ENCODE measurements around the gene CROCC2. TPM values are rescaled to one million over a fixed set of nuclear protein-coding genes. Genes with fewer than 3 reads are reported as not detected.

Gene CROCC2
- total RNA-seq, 1 donor from 2014 or later: not detected

DNA sequence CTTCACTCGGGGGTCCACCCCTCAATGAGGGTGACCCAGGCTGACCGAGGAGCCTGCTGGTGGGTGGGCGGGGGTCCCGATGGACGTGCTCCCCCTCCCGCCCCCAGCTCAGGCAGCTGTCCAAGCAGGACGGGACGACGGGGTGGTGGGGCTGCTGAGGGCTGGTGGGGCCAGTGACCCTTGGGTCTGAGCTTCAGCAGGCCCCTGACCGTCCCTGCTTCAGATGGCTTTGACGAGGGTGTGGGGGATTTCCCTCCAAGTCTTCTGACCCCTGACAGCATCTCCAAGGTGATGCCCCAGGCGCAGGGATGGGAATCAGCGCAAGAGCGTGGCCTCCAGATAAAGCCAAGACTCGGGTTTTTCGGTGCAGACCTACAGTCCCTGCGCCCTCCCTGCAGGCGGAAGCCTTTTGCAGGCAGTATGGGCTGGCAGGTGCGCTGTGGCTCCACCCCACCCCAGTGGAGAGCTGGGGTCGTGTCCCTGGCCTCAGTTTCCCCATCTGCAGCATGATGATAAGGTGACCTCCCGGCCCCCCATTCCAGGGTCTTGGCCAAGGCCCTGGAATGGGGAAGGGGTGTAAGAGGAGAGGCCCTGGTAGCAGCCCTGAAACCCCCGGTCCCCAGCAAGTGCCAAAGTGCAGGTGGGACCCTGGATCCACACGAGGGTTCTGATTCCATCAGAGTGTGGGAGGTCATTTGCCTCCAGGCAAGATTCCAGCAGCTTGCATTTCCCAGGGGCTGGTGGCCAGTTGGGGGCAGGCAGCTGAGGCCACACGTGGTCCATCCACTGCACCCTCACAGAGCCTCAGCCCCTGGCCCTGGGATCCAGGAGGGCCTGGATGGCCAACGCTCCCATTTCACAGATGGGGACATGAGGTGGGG, 8.7 kb downstream of the CROCC2 start:
- no peaks in the 10 kb centered on the region for H3K36me3 ChIP-seq (ENCODE audit: control insufficient read depth, insufficient read depth, low read length)
- TF ChIP-seq, protein P1, sequence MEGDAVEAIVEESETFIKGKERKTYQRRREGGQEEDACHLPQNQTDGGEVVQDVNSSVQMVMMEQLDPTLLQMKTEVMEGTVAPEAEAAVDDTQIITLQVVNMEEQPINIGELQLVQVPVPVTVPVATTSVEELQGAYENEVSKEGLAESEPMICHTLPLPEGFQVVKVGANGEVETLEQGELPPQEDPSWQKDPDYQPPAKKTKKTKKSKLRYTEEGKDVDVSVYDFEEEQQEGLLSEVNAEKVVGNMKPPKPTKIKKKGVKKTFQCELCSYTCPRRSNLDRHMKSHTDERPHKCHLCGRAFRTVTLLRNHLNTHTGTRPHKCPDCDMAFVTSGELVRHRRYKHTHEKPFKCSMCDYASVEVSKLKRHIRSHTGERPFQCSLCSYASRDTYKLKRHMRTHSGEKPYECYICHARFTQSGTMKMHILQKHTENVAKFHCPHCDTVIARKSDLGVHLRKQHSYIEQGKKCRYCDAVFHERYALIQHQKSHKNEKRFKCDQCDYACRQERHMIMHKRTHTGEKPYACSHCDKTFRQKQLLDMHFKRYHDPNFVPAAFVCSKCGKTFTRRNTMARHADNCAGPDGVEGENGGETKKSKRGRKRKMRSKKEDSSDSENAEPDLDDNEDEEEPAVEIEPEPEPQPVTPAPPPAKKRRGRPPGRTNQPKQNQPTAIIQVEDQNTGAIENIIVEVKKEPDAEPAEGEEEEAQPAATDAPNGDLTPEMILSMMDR (IDR thresholded peaks at IDR 0.05; ENCODE audit: insufficient read depth, low read length, severe bottlenecking): no peak
- no peak for DNase-seq (ENCODE audit: low read depth)
- no peak for FAIRE-seq
- H3K4me3 ChIP-seq (ENCODE audit: low read depth, low read length): no peak overlapping the region
- H3K27me3 ChIP-seq (ENCODE audit: control insufficient read depth, insufficient read depth, low read length): peaks cover 17% of the 10 kb centered on the region

- Histone ChIP-seq H3K4me3 (ENCODE audit: low read depth, low read length) (no peak overlapping the region), H3K27me3 (ENCODE audit: control insufficient read depth, insufficient read depth, low read length) (peaks cover 14% of the 10 kb centered on the region), H3K36me3 (ENCODE audit: control insufficient read depth, insufficient read depth, low read length) (no peaks in the 10 kb centered on the region)
- FAIRE-seq: no peak
- DNase-seq (ENCODE audit: low read depth): no peak
- TF ChIP-seq, protein P1 (IDR thresholded peaks at IDR 0.05; ENCODE audit: insufficient read depth, low read length, severe bottlenecking): no peak
These were observed 9.6 kb downstream of the CROCC2 start for GRCh38 chr2:240915526-240916341.

GRCh38 chr2:240916571-240917008, 10.5 kb downstream of the CROCC2 start:
- TF ChIP-seq, protein P1 (IDR thresholded peaks at IDR 0.05; ENCODE audit: insufficient read depth, low read length, severe bottlenecking): no peak
- DNase-seq (ENCODE audit: low read depth) (no peak), FAIRE-seq (no peak)
- Histone ChIP-seq H3K27me3 (ENCODE audit: control insufficient read depth, insufficient read depth, low read length) (peaks cover 14% of the 10 kb centered on the region), H3K4me3 (ENCODE audit: low read depth, low read length) (no peak overlapping the region), H3K36me3 (ENCODE audit: control insufficient read depth, insufficient read depth, low read length) (no peaks in the 10 kb centered on the region)

- TF ChIP-seq, protein P1 (IDR thresholded peaks at IDR 0.05; ENCODE audit: insufficient read depth, low read length, severe bottlenecking): no peak
- H3K4me3 ChIP-seq (ENCODE audit: low read depth, low read length): no peak overlapping the region
- H3K27me3 ChIP-seq (ENCODE audit: control insufficient read depth, insufficient read depth, low read length): peaks cover 14% of the 10 kb centered on the region
- no peaks in the 10 kb centered on the region for H3K36me3 ChIP-seq (ENCODE audit: control insufficient read depth, insufficient read depth, low read length)
- DNase-seq (ENCODE audit: low read depth): no peak
- no peak for FAIRE-seq
These were observed 11.0 kb downstream of the CROCC2 start for GRCh38 chr2:240917009-240917683.

GRCh38 chr2:240917684-240918257, 11.6 kb downstream of the CROCC2 start:
- Histone ChIP-seq H3K27me3 (ENCODE audit: control insufficient read depth, insufficient read depth, low read length) (peaks cover 14% of the 10 kb centered on the region), H3K4me3 (ENCODE audit: low read depth, low read length) (no peak overlapping the region), H3K36me3 (ENCODE audit: control insufficient read depth, insufficient read depth, low read length) (no peaks in the 10 kb centered on the region)
- DNase-seq (ENCODE audit: low read depth): no peak
- FAIRE-seq: no peak
- TF ChIP-seq, protein P1 (IDR thresholded peaks at IDR 0.05; ENCODE audit: insufficient read depth, low read length, severe bottlenecking): no peak
